Measurements from ENCODE around the gene HBM.

- TF ChIP-seq, protein P1, sequence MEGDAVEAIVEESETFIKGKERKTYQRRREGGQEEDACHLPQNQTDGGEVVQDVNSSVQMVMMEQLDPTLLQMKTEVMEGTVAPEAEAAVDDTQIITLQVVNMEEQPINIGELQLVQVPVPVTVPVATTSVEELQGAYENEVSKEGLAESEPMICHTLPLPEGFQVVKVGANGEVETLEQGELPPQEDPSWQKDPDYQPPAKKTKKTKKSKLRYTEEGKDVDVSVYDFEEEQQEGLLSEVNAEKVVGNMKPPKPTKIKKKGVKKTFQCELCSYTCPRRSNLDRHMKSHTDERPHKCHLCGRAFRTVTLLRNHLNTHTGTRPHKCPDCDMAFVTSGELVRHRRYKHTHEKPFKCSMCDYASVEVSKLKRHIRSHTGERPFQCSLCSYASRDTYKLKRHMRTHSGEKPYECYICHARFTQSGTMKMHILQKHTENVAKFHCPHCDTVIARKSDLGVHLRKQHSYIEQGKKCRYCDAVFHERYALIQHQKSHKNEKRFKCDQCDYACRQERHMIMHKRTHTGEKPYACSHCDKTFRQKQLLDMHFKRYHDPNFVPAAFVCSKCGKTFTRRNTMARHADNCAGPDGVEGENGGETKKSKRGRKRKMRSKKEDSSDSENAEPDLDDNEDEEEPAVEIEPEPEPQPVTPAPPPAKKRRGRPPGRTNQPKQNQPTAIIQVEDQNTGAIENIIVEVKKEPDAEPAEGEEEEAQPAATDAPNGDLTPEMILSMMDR (IDR thresholded peaks at IDR 0.05): peak; percentile 92
- TF ChIP-seq EZH2phosphoT487 (IDR thresholded peaks at IDR 0.05) (no peak), EZH2 (IDR thresholded peaks at IDR 0.05) (no peak)
Observed at GRCh38 chr16:181565-182021, 15.8 kb downstream of the HBM start.
